Thyroid gland (tissue), 4 donors: Measurements from ENCODE around the gene CIP2A.

ENCODE experiments used
- POLR2A ChIP-seq, 2 donors: fragments of 450-650 bp; IDR thresholded peaks; one replicate each; pipeline ENCODE4 v1.6.1; 2017; ENCODE audit warnings: antibody characterized with exemption in 2 of 2, mild to moderate bottlenecking in 2 of 2, moderate library complexity in 1 of 2
- TF ChIP-seq, protein P1 (sequence below), 6 experiments: fragments of 200-600 bp in 3 of 6; fragments of 450-650 bp in 3 of 6; sonication (generic) in 3 of 6; IDR thresholded peaks; one replicate each; pipeline ENCODE4 v1.5.1; 2016 to 2019; ENCODE audit warnings: antibody characterized with exemption in 6 of 6, mild to moderate bottlenecking in 2 of 6, inconsistent platforms in 1 of 6, moderate library complexity in 1 of 6

DNA sequence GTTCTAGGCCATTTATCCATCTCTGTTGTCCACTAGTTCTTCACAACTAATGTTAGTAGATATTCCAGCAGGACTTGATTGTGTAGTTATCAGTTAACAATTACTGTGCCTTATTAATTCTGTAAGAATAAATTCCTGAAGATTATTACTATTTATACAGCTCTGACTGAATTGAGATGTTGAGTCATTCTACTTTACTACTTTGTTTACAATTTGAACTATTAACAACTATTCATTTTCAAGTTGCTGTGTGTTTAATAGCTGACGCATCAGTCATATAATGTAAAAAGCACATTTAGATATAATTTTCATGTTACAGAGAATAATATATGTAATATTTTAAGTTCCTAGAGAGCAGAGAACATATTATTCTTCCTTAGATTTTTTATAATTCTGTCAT, 21.4 kb upstream of the CIP2A start:
- TF ChIP-seq, protein P1, sequence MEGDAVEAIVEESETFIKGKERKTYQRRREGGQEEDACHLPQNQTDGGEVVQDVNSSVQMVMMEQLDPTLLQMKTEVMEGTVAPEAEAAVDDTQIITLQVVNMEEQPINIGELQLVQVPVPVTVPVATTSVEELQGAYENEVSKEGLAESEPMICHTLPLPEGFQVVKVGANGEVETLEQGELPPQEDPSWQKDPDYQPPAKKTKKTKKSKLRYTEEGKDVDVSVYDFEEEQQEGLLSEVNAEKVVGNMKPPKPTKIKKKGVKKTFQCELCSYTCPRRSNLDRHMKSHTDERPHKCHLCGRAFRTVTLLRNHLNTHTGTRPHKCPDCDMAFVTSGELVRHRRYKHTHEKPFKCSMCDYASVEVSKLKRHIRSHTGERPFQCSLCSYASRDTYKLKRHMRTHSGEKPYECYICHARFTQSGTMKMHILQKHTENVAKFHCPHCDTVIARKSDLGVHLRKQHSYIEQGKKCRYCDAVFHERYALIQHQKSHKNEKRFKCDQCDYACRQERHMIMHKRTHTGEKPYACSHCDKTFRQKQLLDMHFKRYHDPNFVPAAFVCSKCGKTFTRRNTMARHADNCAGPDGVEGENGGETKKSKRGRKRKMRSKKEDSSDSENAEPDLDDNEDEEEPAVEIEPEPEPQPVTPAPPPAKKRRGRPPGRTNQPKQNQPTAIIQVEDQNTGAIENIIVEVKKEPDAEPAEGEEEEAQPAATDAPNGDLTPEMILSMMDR (IDR thresholded peaks at IDR 0.05) = no peak
- TF ChIP-seq POLR2A (IDR thresholded peaks at IDR 0.05) = no peak
